B cell (primary cell): ENCODE results near the gene GBA3. TPM values are rescaled to one million over a fixed set of nuclear protein-coding genes. Genes with fewer than 3 reads are reported as not detected.

Source experiments
- ATAC-seq: fragments of 200-7000 bp; cut with Tn5 transposase; one replicate; pipeline ENCODE4 v1.10.0; 2021; ENCODE audit warnings: low read depth, mild to moderate bottlenecking, moderate number of reproducible peaks, moderate library complexity
- CTCF ChIA-PET: fragments of 350-600 bp; sonication (Branson Sonifier 250); formaldehyde crosslinking; loops from one replicate; lab custom pipeline; 2021; ENCODE audit warnings: antibody characterized with exemption, inconsistent platforms; lab: Charles Lee
- POLR2A ChIA-PET: fragments of 350-600 bp; sonication (Branson Sonifier 250); formaldehyde crosslinking; loops from one replicate; lab custom pipeline; 2021; ENCODE audit warnings: antibody characterized with exemption; lab: Charles Lee
- DNase-seq: peaks from one replicate; pipeline ENCODE4 v3.0.0; 2013
- H2AFZ ChIP-seq: 2 replicates; pipeline ENCODE4 v1.6.1; 2012; ENCODE audit warnings: mild to moderate bottlenecking, low read depth, low read length; ENCODE audit not compliant: insufficient read depth, poor library complexity, severe bottlenecking
- H3K27ac ChIP-seq, 2 donors: 1 replicate in 1 of 2; 2 replicates in 1 of 2; pipeline ENCODE4 v1.5.1; 2012 to 2013; ENCODE audit warnings: low read length in 2 of 2, mild to moderate bottlenecking in 2 of 2, moderate library complexity in 1 of 2
- H3K27me3 ChIP-seq, 4 experiments: fragments of 200-600 bp in 1 of 4; sonication (generic) in 1 of 4; replicated peaks in 1 of 4; 1 replicate in 2 of 4; 2 replicates in 2 of 4; pipeline versions ENCODE4 v1.6.1 to v1.7.0; 2013 to 2016; ENCODE audit warnings: low read length in 3 of 4, mild to moderate bottlenecking in 2 of 4, mixed read lengths in 1 of 4, moderate library complexity in 1 of 4; ENCODE audit not compliant: insufficient read depth in 4 of 4, control insufficient read depth in 3 of 4; ENCODE audit errors: control extremely low read depth in 1 of 4
- H3K36me3 ChIP-seq, 2 experiments: replicated peaks in 1 of 2; 1 replicate in 1 of 2; 2 replicates in 1 of 2; pipeline versions ENCODE4 v1.6.1 to v1.7.1; 2013; ENCODE audit warnings: low read length in 1 of 2; ENCODE audit not compliant: insufficient read depth in 2 of 2, control insufficient read depth in 1 of 2; ENCODE audit errors: control extremely low read depth in 1 of 2, extremely low read depth in 1 of 2
- H3K4me1 ChIP-seq, 2 donors: fragments of 200-600 bp in 1 of 2; sonication (generic) in 1 of 2; 1 replicate in 1 of 2; 2 replicates in 1 of 2; pipeline versions ENCODE4 v1.5.1 to v1.6.1; 2013 to 2017; ENCODE audit warnings: low read length in 2 of 2; ENCODE audit not compliant: control insufficient read depth in 2 of 2, insufficient read depth in 2 of 2
- H3K4me2 ChIP-seq: replicated peaks from 2 replicates; pipeline ENCODE3; 2012; ENCODE audit warnings: mild to moderate bottlenecking, low read depth, low read length; ENCODE audit not compliant: poor library complexity, severe bottlenecking
- H3K4me3 ChIP-seq, 5 experiments: fragments of 200-600 bp in 1 of 5; sonication (generic) in 1 of 5; 1 replicate in 3 of 5; 2 replicates in 2 of 5; pipeline versions ENCODE4 v1.5.1 to v1.7.0; 2011 to 2016; ENCODE audit warnings: low read length in 4 of 5, mild to moderate bottlenecking in 4 of 5, low read depth in 2 of 5, control low read depth in 1 of 5, moderate library complexity in 1 of 5; ENCODE audit not compliant: insufficient read depth in 1 of 5; ENCODE audit errors: control extremely low read depth in 1 of 5, extremely low read depth in 1 of 5
- H3K79me2 ChIP-seq: fragments of 200-600 bp; sonication (generic); one replicate; pipeline ENCODE4 v1.6.0; 2016; ENCODE audit warnings: low read length; ENCODE audit not compliant: control insufficient read depth, insufficient read depth
- H3K9ac ChIP-seq: fragments of 200-600 bp; sonication (generic); 2 replicates; pipeline ENCODE4 v1.6.1; 2017; ENCODE audit warnings: mild to moderate bottlenecking, low read length, moderate library complexity
- H3K9me3 ChIP-seq, 3 donors: one replicate each; pipeline versions ENCODE4 v1.6.1 to v1.7.1; 2013; ENCODE audit warnings: low read length in 2 of 3; ENCODE audit not compliant: control insufficient read depth in 2 of 3, insufficient read depth in 1 of 3; ENCODE audit errors: control extremely low read depth in 1 of 3
- H4K20me1 ChIP-seq: 2 replicates; pipeline ENCODE4 v1.6.0; 2012; ENCODE audit warnings: mild to moderate bottlenecking, low read length; ENCODE audit not compliant: insufficient read depth, control insufficient read depth, poor library complexity, severe bottlenecking
- H3K27ac Mint-ChIP-seq: one replicate; pipeline ENCODE4 v1.8.0; 2021; ENCODE audit warnings: mixed read lengths
- H3K27me3 Mint-ChIP-seq: one replicate; pipeline ENCODE4 v1.8.0; 2021; ENCODE audit warnings: mixed read lengths
- H3K4me1 Mint-ChIP-seq: one replicate; pipeline ENCODE4 v1.8.0; 2021; ENCODE audit warnings: mixed read lengths
- H3K4me3 Mint-ChIP-seq: one replicate; pipeline ENCODE4 v1.8.0; 2021; ENCODE audit warnings: mixed read lengths
- H3K9me3 Mint-ChIP-seq: one replicate; pipeline ENCODE4 v1.8.0; 2022; ENCODE audit warnings: mixed read lengths; ENCODE audit not compliant: insufficient read depth
- CTCF ChIP-seq: fragments of 200-600 bp; IDR thresholded peaks from one replicate; pipeline ENCODE4 v1.8.0; 2022; ENCODE audit warnings: antibody characterized with exemption, mild to moderate bottlenecking
- EZH2 ChIP-seq: IDR thresholded peaks from 2 replicates; pipeline ENCODE4 v1.6.1; 2012; ENCODE audit warnings: borderline replicate concordance, low read depth, mild to moderate bottlenecking, moderate library complexity, low read length; ENCODE audit not compliant: insufficient read depth, poor library complexity, severe bottlenecking
- WGBS: methylation state at CpG from one replicate; pipeline ENCODE4 v1.1.5; 2013; ENCODE audit warnings: missing lambda C conversion rate; ENCODE audit not compliant: insufficient coverage; 5-methylcytosine and 5-hydroxymethylcytosine counted together
- intact Hi-C: fragments of 100-400 bp; cut with micrococcal nuclease; formaldehyde crosslinking; loops from one replicate; pipeline ENCODE4 v1.10.0; 2022
- polyA plus RNA-seq: library from polyadenylated mRNA; depleted of rRNA; stranded (reverse); fragments of >200 nt; gene quantifications from 2 replicates; pipeline ENCODE4 v1.2.3, GENCODE V29; 2012
- total RNA-seq, 2 donors: library from RNA; stranded (reverse); fragments of 120-200 nt in 1 of 2; gene quantifications; 1 replicate in 1 of 2; 2 replicates in 1 of 2; pipeline versions ENCODE4 v1.2.3 to v1.2.4, GENCODE V29; 2013 to 2022

GBA3 gene
- total and polyA plus RNA-seq, 2 donors (not counting 1 experiment from before 2014, with no cell fraction given), result not detected

DNA sequence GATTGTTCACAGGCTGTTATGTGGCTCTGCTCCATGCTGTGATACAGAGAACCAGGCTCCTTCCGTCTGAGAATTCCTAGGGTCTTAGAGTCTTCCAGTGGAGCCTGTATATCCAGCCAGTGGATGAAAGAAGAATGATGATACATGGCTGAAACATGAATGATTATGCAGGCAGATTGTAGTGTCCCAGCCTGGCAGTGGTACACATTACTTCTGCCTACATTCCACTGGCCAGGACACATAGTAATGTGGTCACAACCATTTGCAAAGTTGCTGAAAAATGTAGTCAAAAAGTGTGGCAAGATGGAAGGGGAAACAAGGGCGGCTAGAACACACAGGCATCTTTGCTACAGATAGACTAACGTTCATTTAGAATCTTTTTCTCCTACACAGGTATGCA lies 4.5 kb upstream of the GBA3 start:
- intact Hi-C loops, result no loop called here
- TF ChIP-seq CTCF (no peak), EZH2 (no peak)
- Histone ChIP-seq H2AFZ (peak overlapping the region; percentile 9), H3K27ac (no peak overlapping the region), H3K36me3 (no peaks in the 10 kb centered on the region), H3K9ac (no peak overlapping the region), H3K79me2 (no peaks in the 10 kb centered on the region), H3K4me3 (no peak overlapping the region), H3K4me2 (no peak overlapping the region), H3K27me3 (no peaks in the 10 kb centered on the region), H3K4me1 (no peaks in the 10 kb centered on the region), H4K20me1 (no peaks in the 10 kb centered on the region), H3K9me3 (no peaks in the 10 kb centered on the region)
- WGBS, result 100% methylated on average over 1 of the region's 3 CpGs
- no peaks in the 10 kb centered on the region for H3K9me3 Mint-ChIP-seq
- H3K4me3 Mint-ChIP-seq, result no peak overlapping the region
- DNase-seq (no peak), ATAC-seq (no peak)
- POLR2A ChIA-PET, result no interaction called here
- H3K27ac Mint-ChIP-seq, result no peak overlapping the region
- H3K27me3 Mint-ChIP-seq, result no peaks in the 10 kb centered on the region
- no peaks in the 10 kb centered on the region for H3K4me1 Mint-ChIP-seq
- CTCF ChIA-PET, result no interaction called here

DNA sequence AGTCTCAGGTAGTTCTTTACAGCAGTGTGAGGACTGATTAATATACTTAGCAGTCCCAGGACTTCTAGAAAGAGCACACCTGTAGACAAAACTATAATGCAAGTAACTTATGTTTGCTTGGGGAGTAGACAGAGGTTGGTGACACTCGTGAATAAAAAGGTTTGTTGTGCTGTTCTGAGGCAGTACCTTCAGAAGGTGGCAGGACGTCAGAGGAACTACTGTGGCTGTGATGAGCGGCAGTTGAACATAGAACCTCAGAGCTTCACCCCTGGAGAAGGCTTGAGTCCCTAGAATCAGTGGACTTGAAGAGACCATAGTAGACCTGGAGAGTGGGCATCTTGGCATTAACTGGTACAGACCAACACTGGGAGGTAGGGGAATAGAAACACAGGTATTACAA lies 3.3 kb upstream of the GBA3 start:
- H3K36me3 ChIP-seq, result no peaks in the 10 kb centered on the region
- no peak overlapping the region for H3K4me3 ChIP-seq
- no peaks in the 10 kb centered on the region for H3K27me3 ChIP-seq
- no peak overlapping the region for H3K9ac ChIP-seq
- no peaks in the 10 kb centered on the region for H3K27me3 Mint-ChIP-seq
- H3K4me2 ChIP-seq, result no peak overlapping the region
- 67% methylated on average over 3 of the region's 3 CpGs for WGBS
- DNase-seq, result no peak
- no peaks in the 10 kb centered on the region for H3K9me3 Mint-ChIP-seq
- no peak overlapping the region for H3K27ac Mint-ChIP-seq
- H4K20me1 ChIP-seq, result no peaks in the 10 kb centered on the region
- no peak for ATAC-seq
- no peaks in the 10 kb centered on the region for H3K9me3 ChIP-seq
- TF ChIP-seq EZH2 (no peak), CTCF (no peak)
- no peaks in the 10 kb centered on the region for H3K4me1 Mint-ChIP-seq
- H3K4me1 ChIP-seq, result no peaks in the 10 kb centered on the region
- ChIA-PET CTCF (no interaction called here), POLR2A (no interaction called here)
- H3K79me2 ChIP-seq, result no peaks in the 10 kb centered on the region
- no peak overlapping the region for H3K4me3 Mint-ChIP-seq
- H2AFZ ChIP-seq, result no peak overlapping the region
- intact Hi-C loops, result no loop called here
- no peak overlapping the region for H3K27ac ChIP-seq
